Right cardiac atrium (tissue), 5 donors: ENCODE results near the gene DGKG. TPM values are rescaled to one million over a fixed set of nuclear protein-coding genes. Genes with fewer than 3 reads are reported as not detected.

Experiments
- ATAC-seq, 2 donors: fragments of 200-7000 bp; cut with Tn5 transposase; one replicate each; pipeline versions ENCODE4 v1.8.0 to v1.9.1; 2020; ENCODE audit warnings: moderate library complexity in 2 of 2, mild to moderate bottlenecking in 1 of 2
- DNase-seq, 3 donors: peaks; one replicate each; pipeline ENCODE4 v3.0.0-alpha.2; 2020
- H3K27ac ChIP-seq: one replicate; pipeline ENCODE4 v1.5.1; 2013; ENCODE audit warnings: mild to moderate bottlenecking, low read length, control low read depth, moderate library complexity
- H3K27me3 ChIP-seq: one replicate; pipeline ENCODE4 v1.6.1; 2013; ENCODE audit not compliant: control insufficient read depth, insufficient read depth
- H3K4me1 ChIP-seq: one replicate; pipeline ENCODE4 v1.6.1; 2013; ENCODE audit warnings: low read length; ENCODE audit not compliant: control insufficient read depth, insufficient read depth
- H3K4me3 ChIP-seq: one replicate; pipeline ENCODE4 v1.5.1; 2013; ENCODE audit warnings: low read length, control low read depth
- H3K9me3 ChIP-seq: one replicate; pipeline ENCODE4 v1.6.1; 2013; ENCODE audit warnings: low read length; ENCODE audit not compliant: control insufficient read depth
- WGBS: extraction: QIAGEN DNeasy Blood & Tissue Kit; methylation state at CpG from one replicate; pipeline ENCODE4 v1.1.7; 2013; 5-methylcytosine and 5-hydroxymethylcytosine counted together
- intact Hi-C, 4 donors: fragments of 100-400 bp; cut with DNase I; formaldehyde crosslinking; loops; one replicate each; pipeline versions ENCODE4 v1.11.0 to v1.14.0; 2022 to 2023
- polyA plus RNA-seq: library from polyadenylated mRNA; stranded (reverse); fragments of 200-250 nt; gene quantifications from one replicate; pipeline ENCODE4 v1.2.3, GENCODE V29; 2013
- total RNA-seq, 4 donors: library from RNA; stranded (reverse); fragmentation: NEBNext Ultra II Directional; extraction: Animal tissue kit (Norgen Biotek cat#: 25700); gene quantifications; one replicate each; pipeline ENCODE4 v1.2.1, GENCODE V29; 2021
- donor health status: healthy with polysubstance abuse.
- donor health status: DM: no; HTN: yes; CAD: no.
- donor health status: DM: no; HTN: no; CAD: no.
- donor health status: DM: no; HTN: yes; CAD: no; lungs with severe emphysema.
- donor health status: DM: yes; HTN: yes; CAD: no.

Gene DGKG
- total and polyA plus RNA-seq, 5 donors, result 4.5 to 23.6 (median 16.2) TPM

GRCh38 chr3:186273586-186273985 is 88.4 kb downstream of the DGKG start:
- Histone ChIP-seq H3K4me3 (no peak overlapping the region), H3K4me1 (no peaks in the 10 kb centered on the region), H3K27me3 (no peaks in the 10 kb centered on the region), H3K27ac (no peak overlapping the region), H3K9me3 (no peaks in the 10 kb centered on the region)
- intact Hi-C loops, result loop anchor here in 1 of 4 donors (10.0 kb wide), 1 partner anchor 289 kb away; no protein-coding TSS in a partner anchor
- 58% methylated on average over 16 of the region's 16 CpGs for WGBS
- DNase-seq (peak; percentile 40 to 80 (median 75)), ATAC-seq (peak in 1 of 2 donors; percentile 39)

DNA sequence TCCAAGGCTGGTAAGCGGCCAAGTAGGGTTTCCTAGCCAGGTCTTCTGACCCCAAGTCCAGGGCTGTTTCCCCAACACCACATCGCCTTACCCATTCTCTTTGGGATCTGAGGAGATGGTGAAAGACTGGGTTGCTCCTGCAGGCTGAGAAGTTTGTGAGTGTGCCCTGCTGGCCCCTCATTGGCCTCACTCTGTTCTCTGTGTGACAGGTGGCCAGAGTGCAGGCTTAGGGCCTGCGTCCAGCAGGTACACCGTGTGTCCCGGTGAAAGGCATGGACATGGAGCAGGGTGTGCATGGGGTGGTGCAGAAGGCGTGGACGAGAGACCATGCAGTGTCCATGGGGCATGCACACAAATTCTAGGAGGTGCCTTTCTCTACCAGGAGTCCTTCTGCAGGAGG is 91.3 kb downstream of the DGKG start:
- 92% methylated on average over 7 of the region's 7 CpGs for WGBS
- H3K4me1 ChIP-seq, result no peaks in the 10 kb centered on the region
- ATAC-seq, result no peak
- no peaks in the 10 kb centered on the region for H3K9me3 ChIP-seq
- no peak overlapping the region for H3K27ac ChIP-seq
- intact Hi-C loops, result loop anchor here in 1 of 4 donors (10.0 kb wide), 1 partner anchor 286 kb away; no protein-coding TSS in a partner anchor
- no peaks in the 10 kb centered on the region for H3K27me3 ChIP-seq
- DNase-seq, result no peak
- no peak overlapping the region for H3K4me3 ChIP-seq

GRCh38 chr3:186268616-186269448 is 93.2 kb downstream of the DGKG start:
- ATAC-seq (no peak), DNase-seq (no peak)
- H3K27me3 ChIP-seq, result no peaks in the 10 kb centered on the region
- intact Hi-C loops, result loop anchor here in 2 of 4 donors (10.0 kb wide), 2 partner anchors 216 to 266 kb away; no protein-coding TSS in a partner anchor
- no peak overlapping the region for H3K27ac ChIP-seq
- H3K4me3 ChIP-seq, result no peak overlapping the region
- 86% methylated on average over 29 of the region's 29 CpGs for WGBS
- no peaks in the 10 kb centered on the region for H3K4me1 ChIP-seq
- H3K9me3 ChIP-seq, result no peaks in the 10 kb centered on the region

DNA sequence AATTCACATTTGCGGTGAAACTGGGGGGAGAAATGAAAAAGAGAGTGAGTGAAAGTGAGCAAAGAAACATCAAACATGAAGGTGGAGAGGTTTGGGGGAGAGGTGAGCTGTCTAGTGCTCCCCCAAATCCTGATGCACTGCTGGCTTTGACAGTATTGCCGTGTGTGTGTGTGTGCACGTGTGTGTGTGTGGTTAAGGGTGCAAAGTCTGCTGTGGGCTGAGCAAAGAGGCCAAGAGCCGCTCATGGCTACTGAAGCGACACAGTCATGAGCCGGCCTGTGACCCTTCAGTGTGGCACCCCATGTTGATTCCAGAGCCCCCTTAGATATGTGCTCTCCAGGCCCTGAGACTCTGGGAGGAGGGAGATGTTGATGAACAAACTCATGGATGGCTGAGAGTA is 94.3 kb downstream of the DGKG start:
- Histone ChIP-seq H3K9me3 (no peaks in the 10 kb centered on the region), H3K27me3 (no peaks in the 10 kb centered on the region), H3K4me3 (no peak overlapping the region), H3K27ac (no peak overlapping the region), H3K4me1 (no peaks in the 10 kb centered on the region)
- WGBS, result 86% methylated on average over 6 of the region's 6 CpGs
- intact Hi-C loops, result loop anchor here in 2 of 4 donors (10.0 kb wide), 2 partner anchors 217 to 267 kb away; no protein-coding TSS in a partner anchor
- no peak for DNase-seq
- no peak for ATAC-seq

DNA sequence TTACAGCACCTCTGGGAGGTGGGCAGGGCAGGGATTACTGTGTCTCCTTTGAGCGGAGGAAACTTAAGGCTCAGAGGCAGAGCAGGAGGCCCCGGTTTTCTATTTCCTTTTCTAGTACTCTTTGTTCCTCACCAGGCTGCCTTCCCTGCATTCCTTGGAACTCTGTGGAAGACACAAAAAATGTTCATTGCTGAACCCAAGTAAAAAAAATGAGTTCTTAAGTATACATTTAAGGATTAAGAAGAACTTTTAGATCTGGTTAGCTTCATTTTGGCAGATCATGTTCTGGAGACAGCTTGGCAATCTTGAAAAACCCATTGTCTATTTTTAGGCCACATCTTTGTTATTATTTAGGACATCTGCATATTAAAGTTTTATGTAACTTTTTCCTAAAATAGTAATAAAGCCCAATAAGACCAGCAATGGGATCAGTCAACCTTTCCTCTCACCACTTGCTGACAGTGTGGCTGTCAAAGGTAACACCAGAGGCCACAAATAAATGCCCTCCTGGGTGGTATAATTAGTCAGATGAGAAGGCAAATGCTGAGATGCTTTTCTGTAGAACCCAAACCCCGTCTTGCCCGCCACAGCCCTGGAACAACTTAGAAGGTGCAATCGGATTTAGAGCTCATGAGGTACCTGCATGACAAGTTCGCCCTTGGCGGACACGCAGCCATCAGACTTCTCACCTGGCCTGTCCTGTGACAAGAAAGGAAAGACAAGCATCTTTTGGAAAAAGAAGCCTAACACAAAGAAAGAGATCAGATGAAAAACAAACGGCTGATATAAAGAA is 97.2 kb downstream of the DGKG start:
- no peaks in the 10 kb centered on the region for H3K9me3 ChIP-seq
- DNase-seq, result no peak
- no peak overlapping the region for H3K4me3 ChIP-seq
- intact Hi-C loops, result loop anchor here in 3 of 4 donors (5.0 to 10.0 kb wide), 3 partner anchors 220 to 277 kb away; partner anchors contain the start of gene CRYGS (in 1 of the 3)
- no peak for ATAC-seq
- H3K4me1 ChIP-seq, result no peaks in the 10 kb centered on the region
- no peak overlapping the region for H3K27ac ChIP-seq
- no peaks in the 10 kb centered on the region for H3K27me3 ChIP-seq
- WGBS, result 85% methylated on average over 9 of the region's 9 CpGs

- Histone ChIP-seq H3K4me1 (no peaks in the 10 kb centered on the region), H3K9me3 (no peaks in the 10 kb centered on the region), H3K4me3 (no peak overlapping the region), H3K27ac (no peak overlapping the region), H3K27me3 (no peaks in the 10 kb centered on the region)
- ATAC-seq, result no peak
- 56% methylated on average over 9 of the region's 9 CpGs for WGBS
- intact Hi-C loops, result loop anchor here in 3 of 4 donors (5.0 to 10.0 kb wide), 3 partner anchors 223 to 281 kb away; partner anchors contain the start of gene CRYGS (in 1 of the 3)
- no peak for DNase-seq
Observed at GRCh38 chr3:186261638-186262037, 100.4 kb downstream of the DGKG start.

GRCh38 chr3:186260726-186261125 is 101.3 kb downstream of the DGKG start:
- Histone ChIP-seq H3K9me3 (no peaks in the 10 kb centered on the region), H3K27ac (no peak overlapping the region), H3K27me3 (no peaks in the 10 kb centered on the region), H3K4me3 (no peak overlapping the region), H3K4me1 (no peaks in the 10 kb centered on the region)
- intact Hi-C loops, result loop anchor here in 3 of 4 donors (5.0 to 10.0 kb wide), 3 partner anchors 224 to 282 kb away; partner anchors contain the start of gene CRYGS (in 1 of the 3)
- 82% methylated on average over 4 of the region's 4 CpGs for WGBS
- ATAC-seq (no peak), DNase-seq (no peak)

GRCh38 chr3:186259612-186260383 is 102.2 kb downstream of the DGKG start:
- H3K9me3 ChIP-seq, result no peaks in the 10 kb centered on the region
- no peak overlapping the region for H3K4me3 ChIP-seq
- no peaks in the 10 kb centered on the region for H3K27me3 ChIP-seq
- WGBS, result 23% methylated on average over 15 of the region's 15 CpGs
- intact Hi-C loops, result loop anchor here (5.0 to 10.0 kb wide), 4 partner anchors 225 to 283 kb away; partner anchors contain the start of gene CRYGS (in 2 of the 4)
- peak; percentile 53 to 86 (median 85) for DNase-seq
- no peaks in the 10 kb centered on the region for H3K4me1 ChIP-seq
- ATAC-seq, result peak; percentile 91 to 94
- H3K27ac ChIP-seq, result no peak overlapping the region

DNA sequence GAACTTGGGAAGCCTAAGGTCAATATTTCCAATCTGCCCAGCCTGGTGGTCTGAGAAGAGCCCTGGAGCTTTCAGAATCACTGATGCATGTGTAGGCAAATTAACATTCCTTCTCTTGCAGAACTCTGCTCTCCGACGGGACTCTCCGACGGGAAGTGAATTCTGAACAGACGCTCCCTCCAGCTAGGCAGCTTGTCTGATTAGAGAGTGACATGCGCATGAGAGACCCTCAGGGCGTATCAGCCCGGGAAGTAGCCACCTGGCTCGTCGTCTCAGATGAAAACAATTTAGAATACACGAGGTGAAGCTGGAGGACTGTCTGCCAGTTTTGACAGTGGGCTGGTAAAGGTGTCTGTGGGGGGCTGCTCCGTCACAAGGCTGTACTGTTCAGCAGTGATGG is 103.1 kb downstream of the DGKG start:
- H3K4me1 ChIP-seq, result no peaks in the 10 kb centered on the region
- no peak for DNase-seq
- WGBS, result 42% methylated on average over 12 of the region's 12 CpGs

DNA sequence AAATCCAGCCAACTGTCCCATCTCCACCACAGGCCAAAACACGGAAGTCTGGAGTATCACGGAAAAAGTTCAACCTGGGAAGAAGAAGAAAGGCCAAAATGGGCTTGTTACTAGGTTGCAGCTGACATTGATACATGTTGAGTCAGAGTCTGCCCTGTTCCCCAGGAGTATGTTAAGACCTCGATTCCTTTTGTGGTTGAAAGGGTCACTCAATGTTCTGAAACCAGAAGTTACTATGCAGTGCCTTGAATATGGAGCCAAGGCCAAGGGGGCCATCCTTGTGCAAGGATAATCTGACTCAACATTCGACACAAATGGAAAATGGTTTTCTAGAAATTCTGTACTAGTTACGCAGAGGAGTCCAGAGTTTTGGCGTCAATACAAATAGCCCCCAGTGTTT is 104.2 kb downstream of the DGKG start:
- Histone ChIP-seq H3K4me3 (no peak overlapping the region), H3K27me3 (no peaks in the 10 kb centered on the region), H3K27ac (no peak overlapping the region), H3K9me3 (no peaks in the 10 kb centered on the region), H3K4me1 (no peaks in the 10 kb centered on the region)
- WGBS, result 73% methylated on average over 6 of the region's 6 CpGs
- DNase-seq (no peak), ATAC-seq (no peak)
- intact Hi-C loops, result loop anchor here in 2 of 4 donors (5.0 to 10.0 kb wide), 3 partner anchors 273 to 284 kb away; partner anchors contain the start of gene CRYGS (in 1 of the 2)

More for the DNA sequence above, 103.1 kb downstream of the DGKG start:
- intact Hi-C loops, result loop anchor here in 2 of 4 donors (5.0 to 10.0 kb wide), 3 partner anchors 274 to 283 kb away; partner anchors contain the start of gene CRYGS (in 1 of the 2)
- no peak for ATAC-seq
- H3K9me3 ChIP-seq, result no peaks in the 10 kb centered on the region
- no peak overlapping the region for H3K27ac ChIP-seq
- H3K27me3 ChIP-seq, result no peaks in the 10 kb centered on the region
- H3K4me3 ChIP-seq, result no peak overlapping the region
